T-helper 9 cell (primary cell): ENCODE data around the gene FZD1.

Experiments used
- DNase-seq: peaks from one replicate; pipeline ENCODE4 v3.0.0-alpha.2; 2020

Gene FZD1

GRCh38 chr7:91265693-91266066 lies 1.4 kb downstream of the FZD1 start:
- no peak for DNase-seq

DNA sequence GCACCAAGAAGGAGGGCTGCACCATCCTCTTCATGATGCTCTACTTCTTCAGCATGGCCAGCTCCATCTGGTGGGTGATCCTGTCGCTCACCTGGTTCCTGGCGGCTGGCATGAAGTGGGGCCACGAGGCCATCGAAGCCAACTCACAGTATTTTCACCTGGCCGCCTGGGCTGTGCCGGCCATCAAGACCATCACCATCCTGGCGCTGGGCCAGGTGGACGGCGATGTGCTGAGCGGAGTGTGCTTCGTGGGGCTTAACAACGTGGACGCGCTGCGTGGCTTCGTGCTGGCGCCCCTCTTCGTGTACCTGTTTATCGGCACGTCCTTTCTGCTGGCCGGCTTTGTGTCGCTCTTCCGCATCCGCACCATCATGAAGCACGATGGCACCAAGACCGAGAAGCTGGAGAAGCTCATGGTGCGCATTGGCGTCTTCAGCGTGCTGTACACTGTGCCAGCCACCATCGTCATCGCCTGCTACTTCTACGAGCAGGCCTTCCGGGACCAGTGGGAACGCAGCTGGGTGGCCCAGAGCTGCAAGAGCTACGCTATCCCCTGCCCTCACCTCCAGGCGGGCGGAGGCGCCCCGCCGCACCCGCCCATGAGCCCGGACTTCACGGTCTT lies 1.9 kb downstream of the FZD1 start:
- no peak for DNase-seq

GRCh38 chr7:91266689-91267090 lies 2.5 kb downstream of the FZD1 start:
- DNase-seq, result no peak

DNA sequence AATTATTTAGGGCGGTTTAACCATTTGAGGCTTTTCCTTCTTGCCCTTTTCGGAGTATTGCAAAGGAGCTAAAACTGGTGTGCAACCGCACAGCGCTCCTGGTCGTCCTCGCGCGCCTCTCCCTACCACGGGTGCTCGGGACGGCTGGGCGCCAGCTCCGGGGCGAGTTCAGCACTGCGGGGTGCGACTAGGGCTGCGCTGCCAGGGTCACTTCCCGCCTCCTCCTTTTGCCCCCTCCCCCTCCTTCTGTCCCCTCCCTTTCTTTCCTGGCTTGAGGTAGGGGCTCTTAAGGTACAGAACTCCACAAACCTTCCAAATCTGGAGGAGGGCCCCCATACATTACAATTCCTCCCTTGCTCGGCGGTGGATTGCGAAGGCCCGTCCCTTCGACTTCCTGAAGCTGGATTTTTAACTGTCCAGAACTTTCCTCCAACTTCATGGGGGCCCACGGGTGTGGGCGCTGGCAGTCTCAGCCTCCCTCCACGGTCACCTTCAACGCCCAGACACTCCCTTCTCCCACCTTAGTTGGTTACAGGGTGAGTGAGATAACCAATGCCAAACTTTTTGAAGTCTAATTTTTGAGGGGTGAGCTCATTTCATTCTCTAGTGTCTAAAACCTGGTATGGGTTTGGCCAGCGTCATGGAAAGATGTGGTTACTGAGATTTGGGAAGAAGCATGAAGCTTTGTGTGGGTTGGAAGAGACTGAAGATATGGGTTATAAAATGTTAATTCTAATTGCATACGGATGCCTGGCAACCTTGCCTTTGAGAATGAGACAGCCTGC lies 3.1 kb downstream of the FZD1 start:
- DNase-seq, result no peak

DNA sequence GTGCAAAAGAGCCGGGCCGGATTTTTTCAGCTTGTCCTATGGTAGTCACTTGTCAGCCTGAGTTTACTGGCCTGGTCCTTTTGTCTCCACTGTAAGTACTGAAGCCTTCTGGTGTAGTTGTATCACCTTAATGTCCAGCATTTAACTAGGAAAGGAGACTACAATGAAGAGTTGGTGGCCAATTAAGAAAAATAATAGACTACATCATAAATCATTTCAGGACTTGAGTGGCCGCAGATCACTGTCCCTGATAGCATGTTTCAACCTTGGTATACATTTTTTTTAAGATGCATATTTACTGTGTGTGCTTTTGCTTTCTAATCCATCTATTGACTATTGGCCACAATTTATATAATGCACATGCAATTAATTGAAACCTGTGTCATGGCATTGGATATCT lies 6.1 kb downstream of the FZD1 start:
- DNase-seq, result no peak

GRCh38 chr7:91276909-91277308 lies 12.7 kb downstream of the FZD1 start:
- no peak for DNase-seq

- DNase-seq, result no peak
These were observed 16.0 kb downstream of the FZD1 start for GRCh38 chr7:91280185-91280584.

DNA sequence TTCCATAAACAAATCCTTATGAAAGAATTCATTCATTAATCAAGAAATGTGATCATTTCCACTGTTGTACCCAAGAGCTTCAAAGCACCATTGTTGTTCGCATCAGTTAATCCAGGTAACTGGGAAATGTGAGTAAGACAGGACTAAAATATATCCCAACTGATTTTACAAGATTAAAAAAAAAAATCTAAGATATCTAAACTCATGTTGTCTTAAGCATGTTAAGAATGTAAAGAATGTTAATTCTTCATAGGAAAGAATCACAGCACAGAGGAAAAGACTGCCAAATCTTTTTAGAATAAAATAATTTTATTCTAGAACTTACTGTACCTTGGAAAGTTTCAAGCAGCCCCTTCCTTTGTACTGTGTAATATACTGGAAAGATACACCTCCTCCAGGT lies 16.4 kb downstream of the FZD1 start:
- no peak for DNase-seq

DNA sequence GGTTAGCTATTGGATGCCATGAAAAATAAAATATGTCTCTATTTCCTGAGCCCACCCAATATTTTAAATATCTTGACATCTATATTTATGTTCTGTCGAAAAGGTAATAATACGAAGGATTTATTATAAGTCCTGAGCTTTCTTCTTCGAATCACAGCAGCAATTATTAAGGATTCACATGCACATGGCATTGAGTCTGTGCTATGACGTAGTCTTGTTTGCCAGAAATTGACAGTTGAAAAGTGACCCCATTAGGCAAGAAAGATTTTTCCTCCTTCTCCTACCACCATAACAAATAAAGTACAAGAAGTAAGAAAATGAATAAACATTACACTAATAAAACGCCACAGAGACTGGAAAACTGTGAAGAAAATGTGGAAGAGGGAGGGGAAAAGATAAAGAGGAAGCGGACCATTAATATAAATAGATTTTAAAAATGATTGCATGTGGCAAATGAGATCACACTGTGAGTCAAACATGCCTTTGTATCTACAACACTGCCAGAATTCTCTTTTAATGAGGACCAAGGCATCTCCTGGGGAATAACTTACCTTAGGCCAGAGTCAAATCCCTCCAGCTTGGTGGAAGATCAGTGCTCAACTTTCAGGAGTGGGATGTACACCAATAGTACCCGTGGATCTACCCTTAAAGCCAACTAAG lies 21.6 kb downstream of the FZD1 start:
- no peak for DNase-seq

GRCh38 chr7:91286432-91286831 lies 22.2 kb downstream of the FZD1 start:
- DNase-seq, result no peak

DNA sequence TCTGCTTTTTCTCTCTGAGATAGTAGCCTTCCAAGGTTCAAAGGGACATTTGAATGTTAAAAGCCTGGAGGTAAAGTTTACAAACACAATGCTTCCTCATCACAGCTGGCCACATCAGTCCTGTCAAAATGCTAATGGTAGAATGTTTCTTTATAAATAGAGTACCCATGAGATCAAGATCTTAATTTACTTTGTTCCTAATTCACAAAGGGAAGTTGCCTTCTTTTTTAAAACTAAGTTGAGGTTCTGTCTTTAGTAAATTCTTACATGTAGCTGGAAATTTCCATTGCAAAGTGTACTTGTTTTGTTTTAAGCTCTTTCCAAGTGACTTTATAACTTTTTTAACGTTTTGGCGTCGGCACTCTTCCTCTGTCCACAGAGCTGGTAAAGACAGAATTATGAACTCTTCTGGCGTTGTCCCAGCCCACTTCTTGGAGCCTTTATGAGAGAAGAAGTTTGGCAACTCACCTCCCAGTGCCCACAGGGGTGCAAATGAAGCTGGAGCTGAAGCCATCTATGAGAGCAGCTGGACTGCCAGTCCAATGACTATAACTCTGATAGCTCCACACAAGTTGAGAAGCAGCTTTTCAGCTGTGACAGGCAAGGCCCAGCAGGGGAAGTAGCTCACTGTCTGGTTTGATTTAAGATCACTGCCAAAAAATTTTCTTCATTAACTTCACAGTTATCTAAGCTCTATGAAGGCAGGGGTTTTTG lies 23.3 kb downstream of the FZD1 start:
- no peak for DNase-seq

DNA sequence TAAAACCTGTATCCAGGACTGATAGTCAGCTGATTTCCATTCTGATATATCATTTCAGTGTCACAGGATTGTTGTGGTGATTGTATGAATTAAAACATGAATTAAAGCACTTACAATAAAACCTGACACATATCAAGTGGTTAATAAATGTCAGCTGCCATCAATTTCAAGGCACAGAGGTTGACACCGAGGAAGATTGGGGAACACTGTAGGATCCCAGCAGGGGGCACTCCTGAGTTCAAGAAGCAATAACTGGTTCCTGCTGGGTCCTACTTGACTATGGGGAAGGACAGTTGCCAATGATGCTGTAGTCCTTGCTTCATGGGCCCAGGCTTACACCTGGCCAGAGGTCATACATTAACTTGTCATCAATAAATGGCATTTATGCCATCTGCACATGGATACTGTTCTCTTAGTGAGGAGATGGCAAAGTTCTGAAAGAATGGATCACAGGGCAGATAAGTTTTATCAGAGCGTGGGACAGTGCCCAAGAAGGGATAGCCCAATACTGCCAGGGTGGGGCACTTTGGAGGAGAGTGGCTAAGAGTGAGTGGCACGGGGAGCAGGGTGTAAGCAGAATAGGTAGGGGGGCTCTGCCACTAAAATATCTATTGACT lies 24.1 kb downstream of the FZD1 start:
- no peak for DNase-seq

DNA sequence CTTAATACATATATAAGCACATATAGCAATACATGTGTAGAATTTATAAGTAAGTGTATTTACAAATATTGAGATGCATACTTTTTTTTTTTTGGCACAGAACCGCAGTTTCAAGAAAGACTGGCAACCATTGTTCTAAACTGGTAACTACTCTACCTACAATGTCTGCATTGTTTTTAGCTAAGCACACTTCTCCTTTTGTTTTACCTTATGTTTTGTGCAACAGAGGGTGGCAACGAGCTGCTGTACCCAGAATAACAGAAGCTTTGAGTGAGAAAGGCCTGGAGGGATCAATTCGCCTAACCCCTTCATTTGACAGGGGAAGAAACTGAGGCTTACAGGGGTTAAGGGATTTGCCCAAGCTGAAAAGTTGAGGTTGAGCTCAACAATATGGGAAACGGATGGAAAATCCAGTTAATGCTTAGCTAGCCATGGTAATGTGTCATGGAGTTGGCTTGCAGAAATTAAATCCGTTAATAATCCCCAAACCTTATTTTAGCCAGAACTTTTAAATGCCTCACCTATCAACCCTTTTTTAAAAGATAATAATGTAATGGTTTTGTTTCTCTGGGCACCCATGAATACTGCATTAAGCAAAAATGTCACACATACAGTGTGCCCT lies 25.5 kb downstream of the FZD1 start:
- no peak for DNase-seq

DNA sequence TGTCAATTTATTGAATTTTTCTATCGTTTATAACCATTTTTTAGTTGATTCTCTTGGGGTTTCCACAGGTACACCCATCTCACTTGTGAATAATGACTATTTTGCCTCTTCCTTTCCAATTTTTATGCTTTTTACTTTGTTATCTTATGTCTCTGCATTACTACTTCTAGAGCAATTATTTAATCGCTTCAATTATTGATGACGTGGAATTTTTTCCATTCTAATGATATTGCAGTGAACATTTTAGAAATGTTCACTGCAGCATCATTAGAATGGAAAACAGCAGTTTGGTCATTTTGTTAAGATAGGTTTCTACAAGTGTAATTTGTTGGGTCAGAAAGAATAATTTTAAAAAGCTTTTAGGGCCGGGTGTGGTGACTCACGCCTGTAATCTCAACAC lies 27.1 kb downstream of the FZD1 start:
- DNase-seq, result no peak

DNA sequence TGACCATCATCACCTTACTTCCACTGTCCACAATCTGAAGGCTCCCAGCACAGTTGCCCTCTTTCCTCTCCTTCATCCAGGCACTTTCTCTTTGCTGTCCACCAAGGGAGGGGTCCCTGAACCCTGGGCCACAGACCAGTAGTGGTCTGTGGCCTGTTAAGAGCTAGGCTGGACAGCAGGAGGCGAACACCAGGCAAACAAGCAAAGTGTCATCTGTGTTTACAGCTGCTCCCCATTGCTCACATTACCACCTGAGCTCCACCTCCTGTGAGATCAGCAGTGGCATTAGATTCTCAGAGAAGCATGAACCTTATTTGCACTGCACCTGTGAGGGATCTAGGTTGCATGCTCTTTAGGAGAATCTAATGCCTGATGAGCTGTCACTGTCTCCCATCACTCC lies 27.7 kb downstream of the FZD1 start:
- no peak for DNase-seq

DNA sequence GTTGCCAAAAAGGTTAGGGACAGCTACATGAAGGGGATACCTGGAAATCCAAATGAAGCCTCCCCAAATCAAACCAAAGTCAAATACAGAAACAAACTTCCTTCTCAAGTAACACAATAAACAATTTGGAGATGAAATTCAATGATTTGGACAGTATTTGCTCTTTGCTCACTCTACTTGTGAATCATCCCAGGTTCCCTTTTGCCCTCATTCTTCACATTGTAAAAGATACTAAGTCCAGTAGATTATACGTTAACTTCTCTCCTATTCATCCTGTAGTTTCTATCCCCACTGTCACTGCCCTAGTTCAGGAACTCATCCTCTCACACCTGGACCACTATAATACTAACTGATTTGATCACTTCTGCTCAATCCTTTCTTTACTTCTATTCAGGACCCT lies 28.3 kb downstream of the FZD1 start:
- no peak for DNase-seq

DNA sequence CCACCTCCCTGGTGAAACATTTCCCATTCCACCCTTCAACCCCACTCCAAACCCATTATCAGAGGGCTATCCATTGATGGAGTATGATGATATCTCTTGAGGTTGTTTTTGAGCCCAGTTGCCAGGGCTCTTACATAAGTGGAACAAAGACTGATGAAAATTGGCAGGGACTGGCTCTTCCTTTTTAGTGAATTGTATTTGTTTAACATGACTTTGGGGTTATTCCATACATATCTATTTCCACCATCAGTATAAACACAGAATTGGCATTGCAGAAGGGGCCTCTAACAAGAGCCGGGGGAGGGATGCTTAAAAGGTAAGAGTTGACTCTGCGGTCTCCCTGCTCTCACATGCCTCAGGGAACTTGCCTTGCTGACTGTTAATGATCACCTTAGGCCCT lies 28.9 kb downstream of the FZD1 start:
- DNase-seq, result no peak

- no peak for DNase-seq
These were observed 29.6 kb downstream of the FZD1 start for GRCh38 chr7:91293840-91294239.

DNA sequence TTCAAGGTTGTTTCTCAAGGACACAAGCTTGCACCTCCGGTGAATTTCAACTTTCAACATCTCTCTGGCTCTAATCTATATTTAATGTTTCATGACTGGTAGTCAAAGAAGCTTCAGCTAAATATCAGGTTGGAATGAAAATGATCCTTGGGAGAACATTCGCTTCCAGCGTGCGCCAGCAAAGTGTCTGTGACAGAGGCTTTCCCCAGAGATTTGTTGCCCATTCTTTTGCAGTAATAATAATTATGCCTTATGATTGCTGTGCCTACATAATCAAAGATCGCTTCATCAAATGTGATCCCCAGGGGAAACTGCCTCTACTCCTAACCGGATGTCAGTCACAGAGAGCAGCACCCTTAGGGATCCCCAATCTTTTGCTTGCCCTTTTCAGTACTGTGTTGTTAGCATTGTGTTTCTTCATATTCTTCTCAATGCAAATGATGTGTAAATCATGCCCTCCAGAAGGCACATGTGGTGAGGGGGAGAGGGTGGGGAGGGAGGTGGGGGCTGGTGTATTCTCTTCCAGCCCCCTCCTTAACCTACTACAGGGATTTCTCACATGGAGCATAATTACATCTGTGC lies 30.5 kb downstream of the FZD1 start:
- no peak for DNase-seq

GRCh38 chr7:91295576-91295975 lies 31.3 kb downstream of the FZD1 start:
- no peak for DNase-seq

DNA sequence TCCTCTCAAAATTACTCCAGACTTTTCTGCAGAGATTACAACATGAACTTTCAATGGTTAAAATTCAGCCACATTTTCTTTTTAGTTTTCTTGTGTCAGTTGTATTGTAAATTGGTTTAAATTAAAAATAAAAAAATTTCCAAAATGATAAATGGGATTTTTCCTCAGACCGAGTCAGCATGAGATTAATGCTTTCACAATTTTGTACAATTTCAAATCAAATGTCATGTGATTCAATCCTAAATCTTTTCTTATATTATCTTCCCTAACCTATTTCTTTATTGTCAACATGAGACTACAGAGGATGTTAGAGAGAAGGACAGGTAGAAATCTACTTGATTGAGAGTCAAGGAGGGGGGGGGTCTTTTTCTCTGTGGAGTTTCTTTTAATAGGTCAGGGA lies 33.7 kb downstream of the FZD1 start:
- DNase-seq, result no peak
